HG03457 (cell line): ENCODE results near the gene CDC25B.

Experiments used
- ATAC-seq: cut with Tn5 transposase; IDR thresholded peaks from one replicate; pipeline ENCODE4 v1.9.1; 2021; ENCODE audit warnings: moderate number of reproducible peaks; ENCODE audit not compliant: unreplicated experiment

CDC25B gene

DNA sequence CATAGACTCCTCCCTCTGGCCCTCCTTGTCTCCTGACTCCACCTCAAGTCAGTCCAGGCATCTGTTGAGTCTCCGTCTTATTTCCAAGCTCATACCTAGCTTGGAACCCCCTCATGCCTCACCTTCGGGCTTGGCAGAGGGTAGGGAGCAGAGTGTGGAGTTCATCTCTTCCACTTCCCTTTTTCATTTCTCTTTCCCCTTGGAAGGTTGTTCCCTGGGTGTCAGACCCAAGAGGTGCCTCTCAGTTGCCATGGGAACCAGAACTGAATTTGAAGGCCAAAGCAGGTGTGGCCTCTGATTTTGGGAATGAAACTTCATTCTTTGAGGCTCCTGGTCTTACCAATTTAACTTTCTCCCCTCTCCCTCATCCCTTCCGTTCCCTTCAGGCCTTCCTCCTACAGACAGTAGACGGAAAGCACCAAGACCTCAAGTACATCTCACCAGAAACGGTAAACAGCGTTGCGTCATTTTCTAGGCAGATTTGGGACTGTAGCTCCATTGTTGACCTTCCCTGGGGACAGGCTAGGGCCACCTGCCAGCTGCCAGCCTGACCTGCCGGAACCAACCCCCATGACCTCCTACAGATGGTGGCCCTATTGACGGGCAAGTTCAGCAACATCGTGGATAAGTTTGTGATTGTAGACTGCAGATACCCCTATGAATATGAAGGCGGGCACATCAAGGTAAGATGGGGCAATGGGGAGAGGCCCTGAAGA lies 6.6 kb downstream of the CDC25B start:
- no peak for ATAC-seq

DNA sequence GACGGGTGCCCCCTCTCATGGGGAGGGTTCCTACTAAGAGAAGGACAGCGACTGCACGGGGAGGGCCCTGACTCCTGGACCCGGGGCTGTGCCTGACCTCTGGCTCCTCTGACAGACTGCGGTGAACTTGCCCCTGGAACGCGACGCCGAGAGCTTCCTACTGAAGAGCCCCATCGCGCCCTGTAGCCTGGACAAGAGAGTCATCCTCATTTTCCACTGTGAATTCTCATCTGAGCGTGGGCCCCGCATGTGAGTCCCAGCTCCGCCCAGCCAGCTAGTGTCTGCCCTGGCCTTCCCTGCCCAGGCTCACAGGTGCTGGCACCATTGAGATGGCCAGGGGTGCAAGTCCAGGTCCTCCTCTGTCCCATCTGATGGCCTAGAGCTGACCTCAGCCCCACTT lies 7.2 kb downstream of the CDC25B start:
- no peak for ATAC-seq

DNA sequence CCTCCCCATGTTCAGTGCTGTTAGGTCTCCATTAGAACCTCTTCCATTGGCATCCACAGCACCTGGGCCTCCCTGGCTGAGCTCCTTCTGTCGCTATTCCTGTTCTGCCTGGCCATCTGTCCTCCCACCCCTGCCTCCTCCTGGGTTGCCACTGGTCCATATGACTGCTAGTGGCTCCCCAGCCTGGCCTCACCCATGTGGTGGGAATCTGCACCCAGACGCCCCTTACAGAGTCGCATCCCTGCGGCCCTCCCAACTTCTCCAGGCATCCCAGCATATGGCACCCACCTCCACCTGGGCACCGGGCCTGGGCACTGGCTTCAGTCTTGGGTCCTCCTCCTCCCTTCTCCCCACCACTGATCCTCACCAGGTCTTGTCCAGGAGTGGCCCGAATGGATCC lies 7.7 kb downstream of the CDC25B start:
- no peak for ATAC-seq

DNA sequence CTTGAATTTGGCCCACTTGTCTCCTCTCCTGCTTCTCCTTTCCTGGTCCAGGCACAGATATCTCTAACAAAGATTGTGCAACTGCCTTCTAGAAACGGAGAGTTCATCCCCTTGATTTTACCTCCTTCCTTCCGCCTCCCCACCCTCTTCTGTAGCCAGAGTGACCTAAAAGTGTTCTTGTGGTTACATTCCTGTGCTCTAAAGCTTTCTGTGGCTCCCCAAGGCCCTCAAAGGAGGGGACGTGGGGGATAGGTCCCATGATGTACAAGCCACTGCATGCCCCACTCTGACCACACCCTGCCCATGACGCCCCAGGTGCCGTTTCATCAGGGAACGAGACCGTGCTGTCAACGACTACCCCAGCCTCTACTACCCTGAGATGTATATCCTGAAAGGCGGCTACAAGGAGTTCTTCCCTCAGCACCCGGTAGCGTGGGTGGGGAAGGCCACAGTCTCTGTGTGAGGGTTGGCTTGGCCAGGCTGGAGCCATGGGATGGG lies 8.2 kb downstream of the CDC25B start:
- ATAC-seq, result no peak

DNA sequence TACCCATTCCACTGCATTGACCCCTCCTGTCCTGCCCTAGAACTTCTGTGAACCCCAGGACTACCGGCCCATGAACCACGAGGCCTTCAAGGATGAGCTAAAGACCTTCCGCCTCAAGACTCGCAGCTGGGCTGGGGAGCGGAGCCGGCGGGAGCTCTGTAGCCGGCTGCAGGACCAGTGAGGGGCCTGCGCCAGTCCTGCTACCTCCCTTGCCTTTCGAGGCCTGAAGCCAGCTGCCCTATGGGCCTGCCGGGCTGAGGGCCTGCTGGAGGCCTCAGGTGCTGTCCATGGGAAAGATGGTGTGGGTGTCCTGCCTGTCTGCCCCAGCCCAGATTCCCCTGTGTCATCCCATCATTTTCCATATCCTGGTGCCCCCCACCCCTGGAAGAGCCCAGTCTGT lies 8.7 kb downstream of the CDC25B start:
- no peak for ATAC-seq

DNA sequence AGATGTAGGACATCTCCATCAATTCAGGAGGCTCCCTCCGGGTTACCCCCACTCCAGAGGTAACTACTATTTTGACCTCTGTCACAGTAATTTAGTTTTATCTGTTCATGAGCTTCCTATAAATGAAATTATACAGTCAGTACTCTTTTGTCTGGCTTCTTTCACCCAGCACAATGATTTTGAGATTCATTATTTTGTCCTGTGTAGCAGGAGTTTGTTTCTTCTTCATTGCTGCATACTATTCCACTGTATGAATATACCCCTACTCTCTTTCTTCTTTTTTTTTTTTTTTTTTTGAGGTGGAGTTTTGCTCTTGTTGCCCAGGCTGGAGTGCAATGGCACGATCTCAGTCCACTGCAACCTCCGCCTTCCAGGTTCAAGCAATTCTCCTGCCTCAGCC lies 12.4 kb downstream of the CDC25B start:
- no peak for ATAC-seq

DNA sequence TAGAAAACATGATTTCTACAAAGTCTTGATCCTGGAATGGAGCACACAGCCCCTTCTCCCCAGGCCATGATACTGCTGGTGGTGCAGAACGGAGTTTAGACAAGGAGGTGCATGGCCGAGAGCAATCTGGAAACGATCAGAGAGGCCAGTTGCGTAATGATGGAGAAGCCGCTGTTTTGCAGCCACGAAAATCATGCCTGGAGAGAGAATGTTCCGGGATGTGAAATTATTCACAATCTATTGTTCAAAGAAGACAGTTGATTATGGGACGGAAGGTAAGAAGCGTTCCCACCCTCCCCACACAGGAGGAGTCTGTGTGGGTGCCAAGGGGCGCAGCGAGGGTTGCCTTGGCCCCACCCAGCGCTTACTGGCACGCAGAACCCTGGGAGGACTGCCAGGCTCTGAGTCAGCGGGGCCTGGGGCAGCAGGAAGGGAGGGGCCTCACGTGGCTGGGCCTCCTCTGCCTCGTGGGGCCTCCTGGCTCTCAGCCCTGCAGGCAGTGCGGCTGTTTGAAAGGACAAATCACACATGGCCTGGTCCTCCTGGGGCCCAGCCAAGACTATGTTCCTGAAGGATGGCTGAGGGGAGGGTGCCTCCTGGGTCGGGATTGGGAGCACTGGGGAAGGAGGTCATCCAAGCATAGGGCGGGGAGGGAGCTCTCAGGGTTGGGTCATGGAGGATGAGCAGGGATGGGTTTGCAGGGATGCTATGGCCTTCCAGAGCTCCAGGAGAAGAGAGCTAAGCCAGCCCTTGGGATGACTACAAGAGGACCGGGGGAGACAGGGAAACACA lies 15.6 kb downstream of the CDC25B start:
- no peak for ATAC-seq

DNA sequence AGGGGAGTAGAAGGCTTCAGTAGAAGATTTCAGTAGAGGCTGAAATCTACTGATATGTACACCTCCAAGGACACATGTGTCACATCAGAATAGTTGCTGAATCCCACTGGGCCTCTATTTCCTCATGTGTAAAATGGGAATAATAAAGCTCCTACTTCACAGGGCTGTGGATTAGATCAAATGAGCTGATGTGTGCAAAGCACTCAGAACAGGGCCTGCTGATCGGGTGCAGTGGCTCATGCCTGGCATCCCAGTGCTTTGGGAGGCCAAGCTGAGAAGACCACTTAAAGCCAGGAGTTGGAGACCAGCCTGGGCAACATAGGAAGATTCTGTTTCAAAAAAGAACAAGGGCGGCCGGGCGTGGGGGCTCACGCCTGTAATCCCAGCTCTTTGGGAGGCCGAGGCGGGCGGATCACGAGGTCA lies 16.2 kb downstream of the CDC25B start:
- ATAC-seq, result no peak

DNA sequence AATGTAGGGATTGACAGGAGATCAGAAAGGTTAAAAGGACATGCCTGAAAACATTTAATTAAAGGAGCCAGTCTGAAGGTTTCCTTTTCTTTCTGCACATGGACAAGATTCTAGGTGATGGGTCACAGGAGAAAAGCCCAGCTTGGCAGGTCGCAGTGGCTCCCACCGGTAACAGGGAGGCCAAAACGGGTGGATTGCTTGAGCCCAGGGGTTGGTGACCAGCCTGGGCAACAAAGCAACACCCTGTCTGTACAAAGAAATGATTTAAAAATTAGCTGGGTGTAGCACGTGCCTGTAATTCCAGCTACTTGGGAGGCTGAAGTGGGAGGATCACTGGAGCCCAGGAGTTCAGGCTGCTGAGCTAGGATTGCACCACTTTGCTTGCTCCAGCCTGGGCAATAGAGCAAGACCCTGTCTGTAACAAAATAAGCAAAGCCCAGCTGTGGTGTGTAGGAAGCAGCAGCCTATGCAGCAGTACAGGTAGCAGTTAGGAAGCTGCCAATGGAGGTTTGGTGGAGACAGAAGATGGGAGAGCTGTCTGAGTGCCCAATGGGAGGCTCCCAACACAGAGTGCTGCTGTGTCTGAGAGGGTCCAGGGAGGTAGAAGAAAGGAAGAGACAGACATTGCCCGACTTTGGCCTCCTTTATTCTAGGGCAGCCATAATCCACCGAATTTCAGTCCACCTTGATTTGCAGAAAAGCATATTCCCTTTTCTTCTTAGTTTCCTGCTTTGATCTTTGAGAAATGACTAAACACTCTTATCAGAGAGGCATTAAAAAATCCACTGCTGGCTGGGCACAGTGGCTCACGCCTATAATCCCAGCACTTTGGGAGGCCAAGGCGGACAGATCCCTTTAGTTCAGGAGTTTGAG lies 17.1 kb downstream of the CDC25B start:
- no peak for ATAC-seq

DNA sequence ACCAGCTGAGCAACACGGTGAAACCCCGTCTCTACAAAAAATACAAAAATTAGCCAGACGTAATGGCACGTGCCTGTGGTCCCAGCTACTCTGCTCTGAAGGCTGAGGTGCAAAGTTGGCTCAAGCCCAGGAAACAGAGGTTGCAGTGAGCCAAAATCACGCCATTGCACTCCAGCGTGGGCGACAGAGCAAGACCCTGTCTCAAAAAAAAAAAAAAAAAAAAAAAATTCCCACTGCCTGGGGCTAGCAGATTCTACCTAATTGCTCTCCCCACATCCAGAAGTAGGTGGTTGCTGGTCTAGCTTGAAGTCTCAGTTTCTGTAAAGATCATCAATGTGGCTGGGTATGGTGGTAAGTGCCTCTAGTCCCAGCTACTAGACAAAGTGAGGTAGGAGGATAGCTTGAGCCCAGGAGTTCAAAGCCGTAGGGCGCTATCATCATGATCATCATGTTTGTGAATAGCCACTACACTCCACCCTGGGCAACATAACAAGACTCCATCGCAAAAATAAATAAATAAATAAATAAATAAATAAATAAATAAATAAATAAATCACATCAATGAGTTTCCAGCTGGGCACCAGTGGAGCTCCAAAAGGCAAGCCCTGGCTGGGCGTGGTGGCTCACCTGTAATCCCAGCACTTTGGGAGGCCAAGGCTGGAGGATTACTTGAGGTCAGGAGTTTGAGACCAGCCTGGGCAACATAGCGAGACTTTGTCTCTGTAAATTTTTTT lies 17.9 kb downstream of the CDC25B start:
- no peak for ATAC-seq

DNA sequence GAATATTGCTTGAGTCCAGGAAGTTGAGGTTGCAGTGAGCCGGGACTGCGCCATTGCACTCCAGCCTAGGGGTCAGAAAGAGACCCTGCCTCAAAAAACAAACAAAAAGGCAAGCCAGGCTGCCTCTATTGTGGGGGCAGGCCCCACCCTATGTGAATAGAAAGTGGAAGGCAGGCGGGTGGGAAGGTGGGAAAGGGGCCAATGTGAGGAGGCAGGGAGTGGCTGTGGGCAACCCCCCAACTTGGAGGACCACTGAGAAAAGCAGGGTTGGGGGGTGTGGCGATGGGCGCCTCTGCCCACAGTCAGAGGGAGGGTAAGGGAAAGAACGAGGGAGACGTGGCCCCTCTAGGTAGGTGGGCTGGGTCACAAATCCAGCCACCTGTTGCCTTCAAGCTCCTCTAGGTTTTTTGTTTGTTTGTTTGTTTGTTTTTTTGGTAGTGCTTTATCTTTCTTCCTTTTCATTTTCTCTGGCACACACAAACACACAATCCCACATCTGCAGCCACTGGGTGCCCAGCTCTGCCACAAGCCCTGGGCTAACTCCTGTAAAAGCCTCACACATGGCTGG lies 18.9 kb downstream of the CDC25B start:
- ATAC-seq, result no peak

DNA sequence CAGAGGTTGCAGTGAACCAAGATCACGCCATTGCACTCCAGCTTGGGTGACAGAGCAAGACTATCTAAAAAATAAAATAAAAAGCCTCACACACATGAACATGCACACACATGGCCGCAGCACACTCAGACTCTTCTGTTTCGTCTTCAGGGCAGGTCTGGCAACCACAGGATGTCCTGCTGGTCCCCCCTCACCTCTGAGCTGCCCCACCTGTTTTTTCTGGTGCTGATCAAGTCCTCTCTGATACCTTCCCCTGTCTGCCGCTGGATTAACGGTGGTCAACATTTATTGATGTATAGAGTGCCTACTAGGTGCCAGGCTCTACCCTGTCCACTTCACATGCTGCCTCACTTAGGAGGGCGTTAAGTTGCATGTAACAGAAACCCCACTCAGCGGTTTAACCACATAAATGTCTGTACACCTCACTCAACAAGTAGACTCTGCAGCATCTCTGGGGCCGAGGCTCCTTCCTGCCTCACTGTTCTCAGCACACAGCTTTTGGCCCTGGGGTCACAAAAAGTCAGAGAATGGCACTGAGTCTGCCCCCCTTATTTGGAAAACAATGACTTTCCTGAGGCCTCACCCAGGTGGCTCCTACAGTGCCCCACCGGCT lies 19.7 kb downstream of the CDC25B start:
- no peak for ATAC-seq

DNA sequence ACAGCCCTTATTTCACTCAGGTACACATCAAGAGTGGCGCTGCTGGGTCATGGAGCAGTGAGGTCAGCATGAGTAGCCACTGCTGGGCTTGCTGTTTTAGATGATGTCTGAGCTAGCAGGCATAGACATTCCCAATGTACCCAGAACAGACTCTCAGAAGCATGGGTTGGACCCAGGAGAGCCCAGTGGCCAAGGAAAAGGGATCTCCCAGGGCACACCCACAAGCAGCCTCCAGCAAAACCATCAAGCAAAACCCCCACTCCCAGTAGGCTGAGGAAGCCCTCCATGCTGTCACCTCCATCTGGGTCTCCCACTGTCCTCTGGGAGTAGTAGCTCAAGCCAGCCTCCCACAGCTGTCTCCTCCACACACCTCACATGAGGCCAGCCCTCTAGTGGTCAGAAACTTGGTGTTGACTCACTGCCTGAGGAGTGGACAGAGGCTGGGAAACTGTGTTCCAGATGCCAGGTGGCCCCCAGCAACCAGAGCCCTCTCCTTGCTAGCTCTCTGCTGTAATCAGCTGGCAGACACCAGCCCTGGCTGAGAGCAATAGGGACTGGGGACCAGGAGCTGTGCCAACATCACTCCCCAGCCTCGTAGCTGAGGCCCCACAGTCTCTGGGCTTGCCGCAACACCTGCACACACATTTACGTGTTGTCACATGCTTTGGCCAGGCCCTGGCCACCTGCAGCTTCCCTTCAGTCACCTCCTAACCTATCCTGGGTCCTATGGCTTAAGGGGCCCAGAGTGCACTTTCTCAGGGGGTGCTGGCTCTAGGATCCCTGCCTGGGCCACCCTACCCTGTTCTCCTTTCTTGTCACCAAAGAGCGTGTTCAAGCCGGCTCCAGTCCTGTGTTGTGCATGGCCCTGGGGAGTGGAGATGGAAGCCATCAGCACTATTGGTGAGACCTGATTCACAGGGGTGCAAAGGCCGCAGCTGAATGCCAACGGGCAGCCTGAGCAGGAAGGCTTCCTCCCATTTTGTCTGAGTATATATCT lies 22.3 kb downstream of the CDC25B start:
- no peak for ATAC-seq

DNA sequence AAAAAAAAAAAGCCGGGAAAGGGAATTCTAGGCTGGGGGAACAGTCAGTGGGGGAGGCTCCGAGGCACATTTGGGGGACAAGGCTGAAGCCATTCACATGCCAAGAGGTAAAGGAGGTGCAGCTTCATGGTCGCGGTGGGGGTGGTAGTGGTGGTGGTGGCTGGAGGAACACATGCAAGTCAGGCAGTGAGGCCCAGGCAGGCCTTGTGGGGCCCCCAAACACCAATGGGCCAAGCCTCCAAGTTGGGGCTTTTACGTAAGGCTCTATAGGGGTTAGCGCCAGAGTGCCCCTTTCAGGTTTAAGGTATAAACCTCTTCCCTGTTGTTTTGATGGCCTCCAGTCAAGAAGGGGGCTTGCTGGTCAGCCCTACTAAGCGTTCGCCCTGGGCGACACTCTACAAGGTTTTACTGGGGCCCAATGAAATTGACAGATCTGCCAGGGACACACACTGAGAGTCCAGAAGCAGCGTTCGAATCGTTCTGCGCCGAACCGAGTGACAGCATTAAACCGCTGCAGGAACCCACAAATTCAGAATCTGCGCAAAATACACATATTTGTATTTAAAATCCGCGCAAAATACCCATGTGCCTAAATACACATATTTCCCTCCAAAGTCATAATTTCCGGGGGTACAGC lies 23.4 kb downstream of the CDC25B start:
- ATAC-seq, result no peak

DNA sequence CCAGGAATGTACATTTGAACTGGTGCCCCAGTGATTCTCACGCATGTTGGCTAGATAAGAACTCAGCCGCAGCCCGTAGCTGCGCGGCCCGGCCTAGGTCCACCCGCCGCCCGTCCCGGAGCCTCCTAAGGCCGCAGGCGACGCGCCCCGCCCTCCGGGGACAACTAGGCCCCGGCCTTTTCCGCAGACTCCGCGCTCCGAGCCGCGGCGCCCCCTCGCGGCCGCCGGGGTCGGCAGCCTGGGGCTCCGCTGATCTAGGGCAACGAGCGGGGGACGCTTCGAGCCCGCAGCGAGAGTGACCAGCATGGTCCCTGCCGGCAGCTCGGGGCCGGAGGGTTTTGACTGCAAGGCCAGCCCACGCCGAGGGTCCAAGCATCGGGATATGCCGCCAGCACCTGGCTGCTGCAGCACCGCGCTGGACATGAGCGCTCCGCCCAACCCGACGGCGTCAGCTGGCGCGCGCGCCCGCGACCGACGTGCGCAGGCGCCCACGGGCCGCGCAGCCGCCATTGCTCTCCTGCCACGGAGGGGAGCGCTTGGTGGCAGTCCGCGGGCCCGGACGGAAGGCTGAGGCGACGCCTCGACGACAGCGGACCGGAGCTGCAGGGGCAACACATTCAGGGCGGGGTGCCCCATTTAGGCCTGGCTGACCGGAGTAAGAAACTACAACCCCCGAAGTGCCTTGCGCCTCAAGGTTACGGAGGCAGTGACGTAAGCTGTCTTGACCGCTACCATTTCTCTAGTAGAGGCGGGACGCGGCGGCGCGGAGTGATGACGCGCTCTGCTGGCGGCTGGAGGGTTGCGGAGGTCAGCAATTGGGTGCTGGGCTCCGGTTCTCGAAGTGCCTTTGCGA lies 24.2 kb downstream of the CDC25B start, which contains the start of gene AP5S1:
Gene AP5S1, plus strand, starts transcription at position 500 of the 853 bp plus-strand sequence. CDS start 1,571 bp downstream, outside the sequence.
- ATAC-seq, result peak; percentile 62

DNA sequence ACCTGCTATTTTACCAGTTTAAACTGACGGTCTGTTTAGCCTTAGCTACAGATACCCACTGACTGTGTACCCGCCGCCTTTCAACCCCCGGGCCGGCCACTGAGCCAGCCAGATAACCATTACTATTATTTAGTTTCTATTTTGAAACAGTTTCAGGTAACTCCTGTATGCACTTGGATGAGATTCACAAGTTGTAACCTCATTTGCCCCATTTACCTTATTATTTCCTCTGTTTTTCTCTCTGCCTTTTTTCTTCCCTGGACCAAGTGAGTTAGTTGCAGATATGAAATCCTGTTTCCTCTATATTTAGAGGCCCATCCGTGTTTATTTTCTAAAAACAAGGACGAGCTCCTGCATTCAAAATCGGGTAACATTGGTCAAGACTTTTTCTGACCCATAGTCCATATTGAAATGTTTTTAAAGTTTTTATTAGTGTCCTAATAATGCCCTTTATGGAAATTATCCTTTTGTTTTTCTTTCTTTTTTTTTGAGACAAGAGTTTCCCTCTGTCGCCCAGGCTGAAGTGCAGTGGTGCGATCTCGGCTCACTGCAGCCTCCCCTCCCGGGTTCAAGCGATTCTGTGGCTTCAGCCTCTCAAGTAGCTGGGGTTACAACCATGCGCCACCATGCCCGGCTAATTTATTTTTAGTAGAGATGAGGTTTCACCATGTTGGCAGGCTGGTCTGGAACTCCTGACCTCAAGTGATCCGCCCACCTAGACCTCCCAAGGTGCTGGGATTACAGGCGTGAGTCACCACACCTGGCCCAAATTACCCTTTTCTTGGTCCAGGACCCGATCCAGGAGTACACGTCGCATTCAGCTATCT lies 25.0 kb downstream of the CDC25B start:
- no peak for ATAC-seq
